Hematopoietic multipotent progenitor cell treated with erythropoietin and hydrocortisone succinate and interleukin-3 and kit ligand, for 15 days (in vitro differentiated cells): Measurements from ENCODE around the gene NRG2.

ENCODE experiments used
- DNase-seq: peaks from one replicate; pipeline ENCODE4 v3.0.0-alpha.2; 2015; ENCODE audit warnings: low spot score

Gene NRG2

DNA sequence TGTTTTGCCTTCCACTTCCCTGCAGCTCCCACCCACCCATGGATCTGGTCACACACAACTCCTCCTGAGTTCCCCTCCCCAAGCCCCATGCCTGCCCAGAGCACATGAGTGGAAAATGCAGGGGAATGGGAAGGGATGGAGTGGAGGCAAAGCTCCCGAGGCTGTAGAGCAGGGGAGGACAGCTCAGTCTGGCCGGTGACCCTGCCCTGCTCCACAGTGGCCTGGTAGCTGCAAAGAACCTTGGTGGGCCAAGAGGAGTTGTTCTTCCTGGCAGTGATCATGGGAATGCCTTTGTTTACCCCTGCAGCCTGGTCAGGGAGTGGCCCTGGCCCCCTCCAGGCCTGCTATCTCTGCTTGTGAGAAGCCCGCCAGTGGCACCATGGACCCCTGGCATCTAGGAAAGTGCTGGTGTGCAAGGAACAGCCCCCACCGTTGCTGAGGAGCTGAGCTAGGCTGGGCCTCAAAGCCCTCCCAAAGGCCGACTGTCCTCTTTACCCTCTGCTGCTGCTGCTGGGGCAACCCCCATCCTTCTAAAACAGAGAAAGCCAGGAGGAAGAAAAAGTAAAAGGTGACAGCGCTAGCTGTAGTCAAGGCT, 187.1 kb downstream of the NRG2 start:
- DNase-seq: no peak

DNA sequence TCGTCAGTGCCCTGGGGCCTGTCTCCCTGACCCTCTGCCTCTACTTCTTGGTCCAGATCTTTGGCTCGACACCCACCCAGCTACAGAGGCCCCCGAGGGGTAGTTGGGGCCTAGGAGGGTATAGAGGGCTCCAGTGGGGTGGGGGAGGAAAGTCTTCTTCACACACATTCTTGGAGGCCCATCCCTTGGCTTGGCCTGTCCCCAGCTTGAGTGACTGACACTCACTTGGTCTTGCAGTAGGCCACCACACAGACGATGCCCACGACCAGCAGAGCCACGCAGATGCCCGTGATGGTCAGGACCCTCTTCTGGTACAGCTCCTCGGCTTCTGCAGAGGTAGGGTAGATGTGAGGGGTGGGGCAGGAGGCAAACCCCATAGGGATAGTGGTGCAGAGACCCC, 187.6 kb downstream of the NRG2 start:
- no peak for DNase-seq

DNA sequence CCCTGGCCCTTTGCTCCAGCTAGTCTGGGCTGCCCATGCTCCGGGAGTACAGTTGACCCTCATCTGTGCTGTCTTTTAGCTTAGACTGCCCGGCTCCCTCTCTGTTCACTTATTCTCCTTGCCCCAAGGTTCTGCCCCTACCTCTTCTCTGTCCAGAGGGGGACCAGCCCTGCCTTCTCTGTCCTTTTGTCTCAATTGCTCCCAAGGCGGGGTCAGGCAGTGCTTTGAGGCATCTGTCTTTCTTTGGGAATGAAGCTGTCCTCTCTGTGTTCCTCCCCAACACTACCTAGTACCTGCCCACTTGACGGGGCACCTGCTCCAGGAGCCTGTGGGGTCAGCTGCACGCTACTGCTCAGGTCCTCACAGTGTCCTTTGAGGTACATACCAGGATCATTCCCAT, 188.1 kb downstream of the NRG2 start:
- DNase-seq: no peak

DNA sequence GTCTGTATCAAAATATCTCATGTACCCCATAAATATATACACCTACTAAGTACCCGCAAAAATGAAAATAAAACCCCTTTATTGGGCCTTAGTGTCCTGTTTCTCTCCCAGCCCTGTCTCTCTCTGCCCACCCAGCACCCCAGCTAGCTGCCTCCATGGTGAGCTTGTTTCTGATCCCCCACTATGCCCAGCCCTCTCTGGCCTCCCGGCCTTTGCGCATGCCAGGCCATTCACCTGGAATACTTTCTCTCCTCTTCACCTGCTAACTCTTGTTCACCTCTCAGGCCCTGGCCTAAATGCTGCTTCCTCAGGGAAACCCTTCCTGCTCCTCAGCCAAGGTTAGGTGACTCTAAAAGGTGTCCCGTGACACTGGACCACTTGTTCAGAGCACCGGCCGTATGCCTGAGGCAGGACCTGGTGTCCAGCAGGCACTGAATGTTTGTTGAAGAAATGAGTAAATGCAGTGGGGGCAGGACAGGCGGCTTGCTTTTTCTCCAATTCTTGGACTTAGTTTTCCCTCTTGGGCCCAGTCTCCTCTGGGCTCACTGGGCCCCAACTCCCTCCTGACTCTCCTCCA, 189.0 kb downstream of the NRG2 start:
- no peak for DNase-seq

DNA sequence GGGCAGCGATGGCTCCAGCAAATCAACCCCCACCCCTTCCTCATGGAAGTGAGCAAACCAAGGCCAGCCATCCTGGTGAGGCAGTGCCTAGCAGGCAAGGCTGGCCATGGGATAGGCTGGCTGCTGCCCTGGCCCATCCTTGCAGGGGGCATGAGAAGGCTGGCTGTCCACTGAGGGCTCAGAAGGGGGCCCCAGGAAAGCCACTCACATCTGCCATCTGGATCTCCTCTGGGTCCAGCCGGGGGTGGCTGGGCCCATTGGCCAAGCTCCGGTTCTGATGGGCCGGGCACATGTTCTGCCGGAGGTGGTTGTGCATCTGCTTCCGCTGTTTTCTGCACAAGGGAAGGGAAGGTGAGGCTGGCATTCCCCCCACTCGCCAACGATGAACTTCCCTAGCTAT, 190.4 kb downstream of the NRG2 start:
- DNase-seq: no peak

DNA sequence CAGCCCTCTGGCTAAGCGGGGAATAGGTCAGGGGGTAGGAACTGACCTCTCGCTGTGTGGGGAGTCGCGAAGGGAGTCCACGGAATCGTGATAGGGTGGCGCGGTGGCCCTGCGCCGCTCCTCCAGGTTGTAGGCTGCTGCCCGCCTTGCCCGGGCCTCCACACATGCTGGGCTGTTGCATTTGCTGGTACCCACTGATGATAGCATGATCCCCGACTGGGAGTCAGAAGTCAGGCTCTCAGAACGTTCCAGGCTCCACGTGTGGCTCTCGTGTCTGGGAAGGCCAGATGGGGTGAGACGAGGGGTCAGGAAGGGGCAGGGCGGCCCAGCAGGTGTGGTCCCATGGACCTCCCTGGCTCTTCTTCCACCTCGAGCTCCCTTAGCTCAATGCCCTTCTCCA, 191.5 kb downstream of the NRG2 start:
- no peak for DNase-seq

DNA sequence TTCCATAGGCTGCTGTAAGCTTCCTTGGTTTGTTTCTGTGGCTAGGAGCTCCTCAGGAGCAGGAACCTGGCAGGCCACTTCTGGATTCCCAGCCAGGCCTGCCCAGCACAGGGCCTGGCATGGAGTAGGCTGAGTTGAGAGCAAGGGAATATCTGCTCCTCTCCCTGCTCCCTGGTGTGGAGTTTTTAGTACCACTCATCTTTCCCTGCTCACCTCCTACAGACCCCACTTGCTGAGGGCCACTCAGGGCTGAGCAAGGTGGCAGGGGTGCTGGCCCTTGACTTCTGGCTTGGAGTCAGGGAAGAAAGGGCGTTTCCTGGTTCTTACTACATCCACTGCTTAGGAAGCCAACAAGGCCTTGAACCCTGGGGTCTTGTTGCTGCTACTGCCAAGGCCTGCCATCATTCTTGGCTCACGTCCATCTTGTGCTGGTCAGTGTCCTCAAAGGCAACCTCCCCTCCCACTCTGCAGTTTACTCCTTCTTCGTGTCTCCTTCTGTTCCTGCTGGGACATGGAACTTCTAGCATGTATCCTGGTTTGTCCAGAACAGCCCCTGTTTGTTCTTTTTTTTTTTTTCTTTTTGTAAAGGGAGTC, 192.6 kb downstream of the NRG2 start:
- no peak for DNase-seq

DNA sequence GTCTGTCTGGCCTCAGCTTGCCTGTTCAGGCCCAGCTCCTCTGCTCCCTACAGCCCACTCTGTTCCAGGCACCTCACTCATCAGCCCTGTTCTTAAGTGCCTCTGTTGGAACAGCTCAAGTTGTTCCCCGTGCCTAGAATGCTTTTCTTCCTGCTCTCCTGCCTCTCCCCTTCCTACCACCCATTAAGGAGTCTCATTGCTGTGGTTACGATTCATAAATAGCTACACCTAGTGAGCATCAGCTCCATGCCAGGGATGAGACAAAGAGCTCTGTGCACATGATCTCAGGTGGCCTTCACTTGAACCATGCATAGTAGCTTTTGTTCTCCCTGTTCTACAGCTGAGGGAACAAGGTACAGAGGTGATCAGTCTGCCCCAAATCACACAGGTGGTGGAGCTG, 193.2 kb downstream of the NRG2 start:
- DNase-seq: no peak

DNA sequence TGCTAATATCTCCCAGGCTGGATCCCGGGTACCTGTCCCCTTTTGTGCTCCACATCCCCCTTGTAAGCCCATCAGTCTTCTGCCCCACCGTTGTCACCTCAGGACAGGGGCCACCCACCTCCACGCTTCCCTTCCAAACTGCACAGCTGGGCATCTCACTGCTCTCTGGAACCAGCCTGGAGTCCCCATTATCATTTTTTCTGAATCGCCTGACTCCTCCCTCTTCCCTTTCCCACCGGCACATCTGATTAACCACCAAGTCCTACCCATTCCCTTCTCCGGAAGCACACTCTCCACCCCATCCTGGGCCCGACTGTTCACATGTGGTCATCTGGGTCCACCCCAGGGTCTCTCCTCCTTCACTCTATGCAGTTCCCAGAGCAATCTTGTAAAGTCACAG, 193.6 kb downstream of the NRG2 start:
- no peak for DNase-seq

DNA sequence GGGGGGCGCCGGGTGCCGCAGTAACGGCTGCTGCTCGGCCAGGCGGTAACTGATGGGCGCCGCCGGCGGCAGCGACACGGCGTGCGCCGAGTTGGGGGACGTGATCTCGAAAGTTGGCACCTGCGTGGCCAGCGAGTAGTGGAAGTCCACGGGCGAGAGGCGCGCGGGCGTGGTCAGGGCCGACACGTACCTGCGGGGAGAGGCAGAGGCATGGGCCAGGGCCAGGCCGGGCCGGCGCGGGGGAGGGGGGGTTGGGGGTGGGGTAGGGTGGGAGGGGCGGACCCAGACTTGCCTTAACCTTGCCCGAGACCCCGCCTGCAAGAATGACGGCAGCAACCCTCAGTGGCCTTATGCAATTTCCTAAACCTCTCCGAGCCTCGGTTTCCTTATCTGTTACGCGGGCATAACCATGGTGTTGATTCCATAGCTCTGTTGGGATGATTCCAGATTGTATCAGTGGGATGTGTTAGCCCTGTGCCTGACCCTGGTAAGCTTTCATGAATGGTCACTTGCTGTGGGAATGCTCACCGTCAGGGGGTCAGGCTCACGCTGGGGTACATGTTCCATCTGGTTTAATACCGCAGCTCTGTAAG, 194.5 kb downstream of the NRG2 start:
- no peak for DNase-seq

DNA sequence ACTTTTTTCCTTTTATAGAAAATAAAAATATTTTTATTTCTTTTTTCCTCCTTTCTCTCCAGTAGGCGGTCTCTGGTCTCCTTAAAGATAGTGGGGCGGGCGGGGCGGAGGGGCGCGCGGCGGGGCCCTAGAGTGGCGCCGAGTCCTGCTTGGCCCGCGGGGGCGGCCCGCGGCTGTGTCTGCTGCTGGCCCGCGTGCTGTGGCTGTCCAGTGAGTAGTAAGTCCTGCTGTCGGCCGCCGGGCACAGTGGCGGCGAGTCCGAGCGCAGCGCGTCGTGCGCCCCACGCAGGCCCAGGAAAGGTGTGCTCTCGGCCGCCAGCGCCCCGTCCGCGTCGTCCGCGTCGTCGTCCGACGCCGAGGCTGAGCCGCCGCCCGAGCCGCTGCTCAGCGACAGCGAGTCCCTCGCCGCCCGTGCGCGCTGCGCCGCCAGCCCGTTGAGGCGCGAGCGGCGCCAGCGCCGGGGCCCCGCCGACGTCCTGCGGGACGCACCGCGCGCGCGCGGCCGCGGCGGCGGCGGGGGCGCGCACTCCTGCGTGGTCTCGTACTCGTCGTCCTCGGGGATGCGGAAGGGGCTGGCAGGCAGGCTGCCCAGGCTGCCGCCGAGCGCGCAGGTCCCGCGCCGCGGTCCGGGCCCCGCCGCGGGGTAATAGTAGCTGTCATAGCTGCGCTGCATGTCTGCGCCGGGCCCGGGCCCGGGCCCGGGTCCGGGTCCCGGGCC, 195.2 kb downstream of the NRG2 start:
- DNase-seq: no peak

DNA sequence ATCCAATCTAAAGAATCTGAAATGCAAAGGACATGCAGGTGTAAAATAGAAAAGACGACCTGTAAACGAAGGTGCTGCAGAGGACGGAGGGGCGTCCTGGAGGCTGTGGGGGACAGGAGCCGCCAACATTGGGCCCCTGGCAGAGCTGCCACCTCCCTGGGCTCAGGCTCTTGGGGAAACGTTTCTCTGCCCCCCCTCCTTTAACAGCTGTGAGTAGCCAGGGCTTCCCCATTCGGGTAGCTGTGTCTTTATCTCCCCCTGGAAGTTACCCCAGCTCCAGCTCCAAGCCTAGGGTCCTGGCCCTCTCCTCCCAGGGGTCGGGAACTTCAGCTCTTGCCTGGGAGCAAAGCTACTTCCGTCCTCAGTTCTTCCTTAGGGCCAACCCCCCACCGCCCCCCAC, 196.0 kb downstream of the NRG2 start:
- no peak for DNase-seq

DNA sequence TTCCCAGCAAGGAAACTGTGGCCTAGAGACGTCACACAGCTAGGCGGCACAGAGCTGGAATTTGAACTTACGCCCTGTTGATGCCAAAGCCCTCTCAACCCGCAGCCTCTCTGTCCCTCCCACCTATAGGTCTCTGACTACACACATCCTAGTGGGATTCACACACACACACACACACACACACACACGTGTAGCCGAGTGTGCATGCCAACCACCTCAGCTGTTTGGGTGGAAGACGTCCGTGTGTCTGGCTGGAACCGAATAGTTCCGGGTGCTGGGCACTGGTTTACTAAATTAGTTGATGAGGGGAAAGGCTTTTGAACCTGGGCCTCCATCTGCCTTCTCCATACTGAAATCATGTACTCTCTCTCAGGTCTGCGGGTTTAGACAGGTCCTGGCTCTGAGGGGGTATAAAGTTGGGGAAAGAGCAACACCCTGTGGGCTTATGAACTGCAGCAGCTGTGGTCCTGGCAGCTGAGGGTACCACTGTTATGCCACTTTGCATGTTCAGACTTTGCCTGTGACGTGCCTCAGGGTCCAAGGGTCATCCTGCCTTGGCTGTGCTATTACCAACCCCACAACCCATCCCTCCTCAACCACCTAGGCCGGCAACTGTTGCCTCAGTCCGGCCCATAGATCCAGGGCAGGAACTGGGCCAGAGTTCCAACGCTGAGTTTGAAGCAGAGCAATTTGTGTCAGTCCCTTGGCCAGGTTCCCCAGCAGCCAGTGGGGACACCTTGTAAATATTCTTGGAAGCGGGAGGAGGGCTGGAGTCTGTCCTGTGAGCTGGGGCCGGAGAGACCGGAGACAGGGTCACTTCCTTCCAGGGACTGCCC, 197.0 kb downstream of the NRG2 start:
- no peak for DNase-seq

DNA sequence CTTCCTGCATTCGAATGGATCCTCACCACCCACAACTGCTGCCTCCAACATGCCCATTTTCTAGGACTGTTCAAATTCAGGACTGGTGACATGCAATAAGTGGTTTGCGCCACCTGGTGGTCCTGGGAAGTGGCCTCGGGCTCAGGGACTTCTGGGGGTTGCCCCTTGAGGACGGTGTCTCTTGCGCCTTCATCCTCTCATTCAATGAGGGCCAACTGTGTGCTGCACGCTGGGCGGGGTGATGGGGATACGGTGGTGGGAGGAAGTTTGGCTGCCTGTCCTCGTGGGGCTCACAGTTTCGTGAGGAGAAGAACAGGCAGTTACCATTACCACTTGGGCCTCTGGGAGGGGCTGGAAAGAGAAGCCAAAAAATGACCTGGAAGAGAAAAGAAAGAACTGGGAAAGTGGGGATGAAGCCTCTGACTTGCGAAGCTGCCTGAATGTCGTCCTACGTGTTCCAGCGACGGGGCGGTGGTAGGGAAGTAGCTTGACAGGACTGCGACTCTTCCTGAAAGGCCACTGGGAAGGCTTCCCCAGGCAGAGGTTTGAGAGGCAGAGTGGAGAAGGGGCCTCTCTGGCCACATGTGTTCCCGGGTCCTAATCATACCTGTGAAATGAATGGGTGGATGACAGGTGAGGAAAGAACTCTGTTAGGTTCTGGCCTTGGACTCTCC, 198.5 kb downstream of the NRG2 start:
- peak; percentile 41 for DNase-seq

DNA sequence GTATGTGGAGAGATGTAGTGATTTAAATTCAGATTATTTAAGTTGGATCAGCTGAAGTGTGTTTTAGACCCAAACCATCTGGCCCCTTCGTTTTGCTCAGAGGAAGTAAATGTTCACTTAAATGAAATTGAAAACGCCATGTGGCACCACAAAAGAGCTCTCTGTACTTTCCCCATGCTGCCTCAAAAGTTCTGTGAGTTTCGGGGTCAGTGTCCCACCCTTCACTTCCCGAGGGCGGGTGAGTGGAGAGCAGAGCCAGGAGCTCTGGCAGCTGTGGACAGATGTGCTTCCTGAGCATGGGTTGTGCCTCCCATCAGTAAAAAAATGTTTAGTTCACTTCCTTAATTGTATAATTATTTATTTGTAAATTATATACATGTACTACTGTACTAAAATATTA, 199.1 kb downstream of the NRG2 start:
- no peak for DNase-seq

DNA sequence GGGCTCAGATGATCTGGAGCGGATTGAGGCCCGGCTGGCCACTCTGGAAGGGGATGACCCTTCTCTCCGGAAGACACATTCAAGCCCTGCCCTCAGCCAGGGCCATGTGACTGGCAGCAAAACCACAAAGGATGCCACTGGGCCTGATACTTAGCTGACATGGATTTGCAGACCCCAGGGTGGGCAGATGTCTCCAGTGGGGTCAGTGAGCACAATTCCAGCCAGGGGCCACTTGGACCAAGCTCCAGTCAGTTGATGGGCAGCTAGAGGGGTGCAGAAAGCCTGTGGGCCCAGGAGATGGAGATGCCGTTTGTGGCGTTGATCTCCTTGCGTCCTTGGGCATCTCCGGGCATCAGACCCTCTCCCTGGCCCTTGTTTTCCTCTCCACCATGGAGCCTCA, 200.8 kb downstream of the NRG2 start:
- DNase-seq: no peak

DNA sequence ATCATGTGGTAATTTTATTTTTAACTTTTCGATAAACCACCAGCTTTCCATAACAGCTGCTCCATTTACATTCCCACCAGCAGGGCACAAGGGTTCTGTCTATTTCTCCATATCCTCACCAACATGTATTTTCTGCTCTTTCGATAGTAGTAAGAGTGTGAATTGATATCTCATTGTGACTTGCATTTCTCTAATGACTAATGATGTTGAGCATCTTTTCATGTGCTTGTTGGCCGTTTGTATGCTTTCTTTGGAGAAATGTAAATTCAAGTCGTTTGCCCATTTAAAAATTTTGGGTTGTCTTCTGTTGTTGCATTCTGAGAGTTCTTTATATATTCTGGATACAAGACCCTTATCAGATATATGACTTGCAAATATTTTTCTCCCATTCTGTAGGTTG, 201.6 kb downstream of the NRG2 start:
- no peak for DNase-seq

DNA sequence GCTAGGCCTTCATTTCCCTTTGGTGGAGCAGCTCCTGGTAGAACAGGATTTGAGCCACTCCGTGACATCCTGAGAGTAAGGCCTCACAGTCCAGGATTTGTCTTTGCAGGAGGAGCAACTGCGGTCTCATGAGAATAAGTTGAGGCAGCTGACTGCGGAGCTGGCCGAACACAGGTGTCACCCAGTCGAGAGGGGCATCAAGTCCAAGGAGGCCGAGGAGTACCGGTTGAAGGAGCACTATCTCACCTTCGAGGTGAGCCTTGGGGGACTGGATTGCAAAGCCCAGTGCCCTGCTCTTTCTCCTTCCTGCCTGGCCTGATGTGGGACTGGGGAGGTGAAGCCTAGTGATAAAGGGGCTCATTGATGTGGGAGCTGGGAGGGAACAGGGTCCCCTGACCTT, 203.2 kb downstream of the NRG2 start:
- no peak for DNase-seq

DNA sequence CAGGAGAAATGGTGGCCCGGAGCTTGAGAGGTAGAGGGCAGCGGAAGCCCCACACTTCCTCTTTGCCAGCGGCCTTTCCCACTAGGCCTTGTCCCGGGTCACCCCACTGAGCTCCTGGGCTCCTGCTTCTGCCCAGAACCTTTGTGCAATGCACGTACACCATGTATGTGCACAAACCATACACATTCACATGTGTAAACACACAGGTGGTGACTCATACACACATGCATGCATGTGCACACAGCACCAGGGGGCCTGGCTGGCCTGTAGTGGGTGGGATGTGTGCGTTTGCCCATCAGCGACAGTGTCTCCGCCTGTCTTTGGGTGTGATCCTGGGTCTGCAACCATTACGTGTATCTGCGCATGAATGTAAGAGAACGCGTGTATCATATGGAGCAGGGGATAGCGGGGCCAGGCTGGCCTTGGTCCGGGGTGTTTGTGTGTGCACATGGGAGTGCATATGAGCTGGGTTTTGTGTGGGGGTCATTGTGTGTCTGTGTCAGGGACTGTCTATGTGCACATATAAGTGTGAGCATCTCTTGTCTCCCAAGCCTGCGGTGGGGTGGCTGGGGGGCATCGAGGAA, 203.8 kb downstream of the NRG2 start:
- no peak for DNase-seq

DNA sequence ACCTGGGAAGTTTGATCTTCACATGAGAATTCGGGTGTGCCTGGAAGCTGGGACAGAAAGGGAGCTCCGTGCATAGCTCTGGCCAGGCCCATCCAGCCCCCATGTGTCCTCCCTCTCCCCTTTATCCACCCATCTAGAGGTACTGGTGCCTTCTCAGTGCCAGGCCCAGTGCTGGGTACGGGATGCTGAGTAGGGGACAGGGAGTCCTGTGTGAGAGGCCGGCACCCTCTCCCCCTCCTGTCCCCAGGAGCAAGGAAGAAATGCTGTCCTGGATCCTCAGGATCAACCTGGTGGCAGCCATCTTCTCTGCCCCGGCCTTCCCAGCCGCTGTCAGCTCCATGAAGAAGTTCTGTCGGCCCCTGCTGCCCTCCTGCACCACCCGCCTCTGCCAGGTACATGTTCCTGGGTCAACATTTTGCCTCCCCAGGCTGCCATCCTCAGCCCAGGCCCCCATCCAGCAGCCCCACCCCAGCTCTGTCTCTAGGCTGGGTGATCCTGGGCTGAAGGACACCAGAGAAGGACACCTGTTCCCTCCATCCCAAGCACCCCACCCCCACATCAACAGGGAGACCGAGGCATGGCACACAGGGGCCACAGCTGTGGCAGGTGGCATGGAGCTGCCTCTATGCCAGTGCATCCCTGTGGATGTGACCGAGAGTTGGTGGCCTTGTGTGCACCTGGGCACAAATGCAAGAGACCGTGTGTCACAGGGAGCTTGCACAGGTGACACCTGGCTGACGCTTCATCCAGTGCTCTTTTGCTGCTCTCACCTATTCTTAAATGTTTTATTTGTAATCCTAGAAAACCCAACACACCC, 204.5 kb downstream of the NRG2 start:
- DNase-seq: no peak
